ENCODE results near the gene CTNNA3.
"Not testable (repeated sequence)": the region's sequence is repeated elsewhere in the genome, so short reads cannot be mapped to it uniquely, and the experiment has no call there.

The CTNNA3 gene

GRCh38 chr10:67696029-67696428, at the start of gene CTNNA3:
TSS of gene CTNNA3 (minus strand) at chr10:67696195.
- no peak for DNase-seq

DNA sequence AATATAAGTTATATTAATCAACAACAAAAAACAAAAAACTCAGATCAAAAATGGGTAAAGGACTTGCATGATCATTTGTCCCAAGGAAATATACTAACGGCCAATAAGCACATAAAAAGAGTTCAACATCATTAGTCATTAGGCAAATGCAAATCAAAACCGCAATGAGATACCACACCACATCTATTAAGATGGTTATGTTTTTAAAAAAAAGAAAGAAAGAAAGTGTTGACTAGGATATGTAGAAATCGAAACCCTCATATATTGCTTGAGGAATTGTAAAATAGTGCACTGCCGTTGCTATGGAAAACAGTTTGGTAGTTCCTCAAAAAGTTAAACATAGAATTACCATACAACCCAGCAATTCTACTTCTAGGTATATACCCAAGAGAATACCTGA, 39.4 kb upstream of the CTNNA3 start:
- no peak for DNase-seq

- DNase-seq: no peak
These were observed 37.5 kb upstream of the CTNNA3 start for GRCh38 chr10:67733511-67733910.

GRCh38 chr10:67725567-67725966, 29.6 kb upstream of the CTNNA3 start:
- no peak for DNase-seq

GRCh38 chr10:67723601-67724000, 27.6 kb upstream of the CTNNA3 start:
- DNase-seq: no peak

GRCh38 chr10:67722113-67722512, 26.1 kb upstream of the CTNNA3 start:
- no peak for DNase-seq

DNA sequence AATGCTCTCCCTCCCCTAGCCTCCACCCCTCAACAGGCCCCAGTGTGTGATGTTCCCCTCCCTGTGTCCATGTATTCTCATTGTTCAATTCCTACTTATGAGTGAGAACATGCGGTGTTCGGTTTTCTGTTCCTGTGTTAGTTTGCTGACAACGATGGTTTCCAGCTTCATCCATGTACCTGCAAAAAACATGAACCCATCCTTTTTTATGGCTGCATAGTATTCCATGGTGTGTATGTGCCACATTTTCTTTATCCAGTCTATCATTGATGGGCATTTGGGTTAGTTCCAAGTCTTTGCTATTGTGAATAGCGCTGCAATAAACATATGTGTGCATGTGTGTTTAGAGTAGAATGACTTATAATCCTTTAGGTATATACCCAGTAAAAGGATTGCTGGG, 20.5 kb upstream of the CTNNA3 start:
- DNase-seq: not testable (repeated sequence)

DNA sequence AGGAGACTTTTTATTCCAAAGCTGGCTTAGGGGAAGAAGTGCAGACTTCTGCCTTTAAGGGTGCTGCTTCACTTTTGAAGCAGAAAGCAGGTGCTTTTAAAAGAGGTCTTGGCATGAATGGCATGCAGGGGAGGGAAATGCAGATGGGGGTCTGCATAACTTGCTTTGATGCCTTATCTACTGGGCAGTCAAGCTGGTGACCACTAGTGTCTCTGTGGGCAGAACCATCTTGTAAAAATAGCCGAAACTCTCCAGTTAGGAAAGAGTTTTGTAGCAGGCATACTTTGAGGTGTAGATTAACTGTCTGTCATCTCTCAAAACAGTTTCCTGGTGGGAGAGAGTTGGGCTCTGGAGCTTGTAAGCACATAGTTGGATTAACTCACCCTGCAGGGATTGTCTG, 9.9 kb upstream of the CTNNA3 start:
- DNase-seq: no peak

DNA sequence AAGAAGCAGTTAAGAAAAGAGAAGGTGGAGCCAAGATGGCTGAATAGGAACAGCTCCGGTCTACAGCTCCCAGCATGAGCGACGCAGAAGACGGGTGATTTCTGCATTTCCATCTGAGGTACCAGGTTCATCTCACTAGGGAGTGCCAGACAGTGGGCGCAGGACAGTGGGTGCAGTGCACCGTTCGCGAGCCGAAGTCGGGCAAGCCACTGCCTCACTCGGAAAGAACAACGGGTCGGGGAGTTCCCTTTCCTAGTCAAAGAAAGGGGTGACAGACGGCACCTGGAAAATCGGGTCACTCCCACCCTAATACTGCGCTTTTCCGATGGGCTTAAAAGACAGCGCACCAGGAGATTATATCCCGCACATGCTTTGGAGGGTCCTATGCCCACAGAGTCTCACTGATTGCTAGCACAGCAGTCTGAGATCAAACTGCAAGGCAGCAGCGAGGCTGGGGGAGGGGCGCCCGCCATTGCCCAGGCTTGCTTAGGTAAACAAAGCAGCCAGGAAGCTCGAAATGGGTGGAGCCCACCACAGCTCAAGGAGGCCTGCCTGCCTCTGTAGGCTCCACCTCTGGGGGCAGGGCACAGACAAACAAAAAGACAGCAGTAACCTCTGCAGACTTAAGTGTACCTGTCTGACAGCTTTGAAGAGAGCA, 3.7 kb upstream of the CTNNA3 start:
- not testable (repeated sequence) for DNase-seq

GRCh38 chr10:67698164-67698563, 2.2 kb upstream of the CTNNA3 start:
- no peak for DNase-seq

DNA sequence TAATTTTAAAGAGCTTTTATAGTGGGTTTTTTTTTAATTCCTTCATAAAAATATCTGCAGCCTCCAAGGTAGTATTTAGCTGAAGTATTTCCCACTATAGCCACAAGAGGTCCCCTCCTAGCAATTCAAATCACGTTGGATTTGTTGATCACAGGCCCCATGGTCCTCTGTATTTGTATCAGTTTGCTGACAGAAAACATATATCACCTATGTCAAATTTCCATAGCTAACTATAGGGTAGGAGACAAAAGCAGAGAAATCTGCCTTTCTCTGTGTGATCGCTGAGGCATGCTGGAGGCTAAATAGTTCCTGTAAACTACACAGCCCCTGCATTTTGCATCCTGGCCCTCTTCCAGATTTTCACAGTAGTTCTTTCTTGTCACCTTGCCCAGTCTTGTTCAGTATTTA, 1.7 kb upstream of the CTNNA3 start:
- DNase-seq: peak; percentile 15 to 24

DNA sequence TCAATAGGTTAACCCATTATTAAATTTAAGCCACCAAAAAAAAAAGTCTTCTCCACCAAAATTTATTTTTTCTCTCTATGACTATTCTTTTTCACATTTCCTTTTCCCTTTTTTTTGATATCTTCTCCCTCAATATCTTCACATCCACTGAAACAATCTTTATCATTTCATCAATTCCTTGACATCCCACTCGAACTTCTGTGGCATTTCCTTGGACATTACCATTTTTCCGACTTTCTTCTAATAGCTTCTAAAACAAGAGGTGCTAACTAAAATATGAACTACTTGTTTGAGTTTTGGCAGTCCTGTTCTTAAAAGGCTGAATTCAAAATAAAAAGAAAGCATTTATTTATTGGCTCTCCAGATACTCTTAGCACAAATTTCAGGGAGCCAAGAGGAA, 684 bp upstream of the CTNNA3 start:
- DNase-seq: no peak

- no peak for DNase-seq
These were observed 440 bp downstream of the CTNNA3 start for GRCh38 chr10:67695555-67695954.

- DNase-seq: not testable (repeated sequence)
These were observed 4.1 kb downstream of the CTNNA3 start for GRCh38 chr10:67691861-67692260.

GRCh38 chr10:67690540-67690939, 5.5 kb downstream of the CTNNA3 start:
- not testable (repeated sequence) for DNase-seq

- DNase-seq: not testable (repeated sequence)
These were observed 11.9 kb downstream of the CTNNA3 start for GRCh38 chr10:67684140-67684539.

GRCh38 chr10:67678335-67678974, 17.5 kb downstream of the CTNNA3 start:
- DNase-seq: no peak

DNA sequence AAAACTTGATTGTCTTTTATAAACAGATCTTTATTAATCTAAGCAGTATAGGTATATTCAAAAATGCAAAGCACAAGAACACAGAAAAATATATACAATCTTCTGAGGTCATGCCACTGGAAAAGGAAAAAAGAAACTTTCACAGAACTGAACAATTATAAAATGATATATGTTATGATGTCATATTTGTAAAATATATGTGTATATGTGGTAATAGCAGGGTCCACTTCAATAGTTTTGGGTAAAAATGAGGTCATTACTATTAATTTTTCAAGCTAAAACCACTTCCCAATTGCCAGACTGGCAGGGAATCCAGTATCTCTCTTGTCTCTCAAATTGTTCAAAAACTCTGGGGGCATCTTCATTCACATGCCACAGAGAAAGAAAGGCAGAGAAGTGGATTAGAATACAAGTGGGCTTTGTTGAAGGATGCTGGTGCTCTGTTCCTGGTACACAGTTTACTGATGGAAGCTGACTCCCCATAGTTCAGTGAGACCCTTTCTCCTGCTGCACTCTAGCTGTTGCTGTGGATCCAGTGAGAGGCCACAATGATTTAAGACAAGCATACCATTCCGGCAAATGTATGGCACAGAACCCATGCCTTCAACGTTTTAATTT, 19.7 kb downstream of the CTNNA3 start:
- DNase-seq: no peak

DNA sequence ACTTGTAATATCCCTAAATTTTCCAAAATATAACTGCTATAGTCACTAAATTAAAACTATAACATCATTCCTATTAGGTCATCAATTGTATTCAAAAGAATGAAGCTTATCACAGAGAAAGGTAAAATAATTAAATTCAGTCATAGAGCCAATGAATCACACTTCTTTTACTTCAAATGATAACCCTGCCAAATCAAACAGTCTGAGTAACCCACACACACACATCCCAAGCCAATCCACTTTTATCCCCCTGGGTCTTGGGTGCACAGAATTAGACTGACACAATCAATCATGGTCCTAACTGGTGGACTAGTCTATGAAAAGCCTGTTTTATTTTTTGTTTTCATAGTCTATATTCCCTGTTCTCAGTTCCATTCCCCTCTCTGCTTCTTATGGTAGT, 25.6 kb downstream of the CTNNA3 start:
- DNase-seq: no peak

DNA sequence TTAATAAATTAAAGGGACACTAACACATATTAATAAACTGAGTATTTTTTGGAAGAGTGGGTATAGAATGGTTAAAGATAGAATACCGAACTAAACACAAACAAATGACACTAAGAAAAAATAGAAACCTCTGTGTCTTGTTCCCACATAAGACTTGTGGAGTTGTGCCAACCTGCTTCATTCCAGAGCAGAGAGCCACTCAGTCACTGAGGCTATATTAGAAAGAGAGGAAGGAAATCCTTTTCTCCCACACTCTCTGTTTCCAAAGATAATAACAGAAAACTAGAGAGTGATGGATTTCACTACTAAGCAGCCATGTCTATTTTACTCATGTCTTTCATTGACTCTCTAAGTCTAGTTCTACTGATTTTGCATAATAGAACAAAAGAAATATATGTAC, 26.0 kb downstream of the CTNNA3 start:
- DNase-seq: no peak

- DNase-seq: no peak
These were observed 27.5 kb downstream of the CTNNA3 start for GRCh38 chr10:67668448-67668847.

DNA sequence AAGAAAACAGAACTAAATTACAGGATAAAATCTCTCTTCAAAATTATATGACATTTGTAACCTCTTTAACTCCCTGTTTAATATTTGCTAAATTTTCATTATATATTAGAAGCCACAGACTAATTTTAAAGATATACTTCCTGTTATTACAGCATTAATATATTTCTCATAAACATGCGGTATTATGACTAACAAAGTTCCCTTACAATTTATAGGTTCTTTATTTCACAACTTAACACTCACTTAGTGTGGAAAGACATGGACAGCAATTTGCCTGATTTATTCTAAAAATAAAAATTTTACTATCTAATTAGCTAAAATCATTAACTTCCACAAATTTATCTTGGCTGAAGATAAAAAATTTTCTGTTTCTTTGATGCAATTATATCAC, 29.0 kb downstream of the CTNNA3 start:
- DNase-seq: no peak

- DNase-seq: peak; percentile 41 to 46
These were observed 29.5 kb downstream of the CTNNA3 start for GRCh38 chr10:67666416-67667034.

GRCh38 chr10:67665491-67665890, 30.5 kb downstream of the CTNNA3 start:
- DNase-seq: no peak
